SK-N-SH treated with all-trans-retinoic acid at 6 μM for 48 hours (cell line): ENCODE data around the gene ADAT3.

Source experiments
- ATAC-seq: fragments of 200-7000 bp; cut with Tn5 transposase; 3 replicates; pipeline ENCODE4 v1.9.1; 2020; ENCODE audit warnings: mild to moderate bottlenecking, moderate library complexity
- CSDC2 ChIP-seq: fragments of 250-450 bp; sonication (Bioruptor Pico); IDR thresholded peaks from 2 replicates; pipeline ENCODE4 v1.5.0; 2020; ENCODE audit warnings: mild to moderate bottlenecking, moderate library complexity
- ESRRG ChIP-seq: fragments of 250-450 bp; sonication (Bioruptor Pico); IDR thresholded peaks from 2 replicates; pipeline ENCODE4 v1.6.1; 2021; ENCODE audit warnings: mild to moderate bottlenecking
- ISL1 ChIP-seq: fragments of 250-450 bp; sonication (Bioruptor Pico); IDR thresholded peaks from 2 replicates; pipeline ENCODE4 v2.1.2; 2022; ENCODE audit warnings: mild to moderate bottlenecking, moderate library complexity
- PPARA ChIP-seq: fragments of 250-450 bp; sonication (Bioruptor Pico); IDR thresholded peaks from 2 replicates; pipeline ENCODE4 v1.5.0; 2020; ENCODE audit warnings: mild to moderate bottlenecking, borderline replicate concordance
- SNAI2 ChIP-seq: fragments of 250-450 bp; sonication (Bioruptor Pico); IDR thresholded peaks from 2 replicates; pipeline ENCODE4 v1.5.0; 2020; ENCODE audit warnings: mild to moderate bottlenecking, moderate library complexity
- TOX ChIP-seq: fragments of 250-450 bp; sonication (Bioruptor Pico); IDR thresholded peaks from 2 replicates; pipeline ENCODE4 v1.8.0; 2021; ENCODE audit warnings: mild to moderate bottlenecking, moderate library complexity, borderline replicate concordance
- ZFP30 ChIP-seq: fragments of 450-650 bp; formaldehyde crosslinking; IDR thresholded peaks from 2 replicates; pipeline ENCODE4 v1.5.0; 2022; ENCODE audit warnings: mild to moderate bottlenecking, moderate library complexity
- ZNF565 ChIP-seq: fragments of 450-650 bp; formaldehyde crosslinking; conservative IDR thresholded peaks from 2 replicates; pipeline ENCODE4 v1.5.0; 2020; ENCODE audit warnings: low read depth, mild to moderate bottlenecking, moderate library complexity
- ZNF70 ChIP-seq: fragments of 450-650 bp; formaldehyde crosslinking; IDR thresholded peaks from 2 replicates; pipeline ENCODE4 v1.5.0; 2020; ENCODE audit warnings: mild to moderate bottlenecking, moderate library complexity
- ZNF8 ChIP-seq: fragments of 450-650 bp; formaldehyde crosslinking; IDR thresholded peaks from 2 replicates; pipeline ENCODE4 v1.5.0; 2020; ENCODE audit warnings: mild to moderate bottlenecking, moderate library complexity
- TF ChIP-seq, protein P1 (sequence below): fragments of 250-450 bp; sonication (Bioruptor Pico); IDR thresholded peaks from 2 replicates; pipeline ENCODE4 v1.5.0; 2020; ENCODE audit warnings: mild to moderate bottlenecking, moderate library complexity
- TF ChIP-seq, protein P2 (sequence below): fragments of 250-450 bp; sonication (Bioruptor Pico); IDR thresholded peaks from 2 replicates; pipeline ENCODE4 v1.5.1; 2021; ENCODE audit warnings: mild to moderate bottlenecking, moderate library complexity
- TF ChIP-seq, protein P3 (sequence below): fragments of 250-450 bp; sonication (Bioruptor Pico); IDR thresholded peaks from 2 replicates; pipeline ENCODE4 v1.8.0; 2021; ENCODE audit warnings: low read depth, mild to moderate bottlenecking, moderate library complexity, borderline replicate concordance
- TF ChIP-seq, protein P4 (sequence below): fragments of 250-450 bp; sonication (Bioruptor Pico); IDR thresholded peaks from 2 replicates; pipeline ENCODE4 v1.8.0; 2020; ENCODE audit warnings: mild to moderate bottlenecking, moderate library complexity, borderline replicate concordance

Gene ADAT3

DNA sequence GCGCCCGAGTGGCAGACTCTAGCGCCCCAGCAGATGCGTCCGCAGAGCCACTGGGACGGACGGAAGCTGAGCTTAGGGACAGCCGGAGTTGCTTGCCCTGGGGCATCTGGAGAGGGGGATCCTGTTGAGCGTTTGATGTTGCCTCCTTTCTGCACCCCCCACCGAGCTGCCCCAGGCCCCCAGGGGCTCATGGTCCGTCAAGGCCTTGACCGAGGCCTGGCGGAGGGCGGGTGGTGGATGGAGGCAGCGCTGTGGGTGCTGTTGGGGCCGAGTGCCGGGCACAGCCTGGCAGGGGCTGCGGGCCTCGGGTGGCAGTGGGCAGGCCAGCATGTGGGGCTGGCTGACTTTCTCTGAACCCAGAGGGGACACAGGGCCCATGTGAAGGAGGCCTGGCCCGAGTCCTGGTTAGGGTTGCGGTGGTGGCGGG lies 38.5 kb downstream of the ADAT3 start:
- ATAC-seq: no peak
- TF ChIP-seq TOX (CRISPR knock-in tag) (no peak), ESRRG (CRISPR knock-in tag) (no peak), ZNF565 (CRISPR knock-in tag) (no peak), CSDC2 (no peak)
- TF ChIP-seq, protein P1, sequence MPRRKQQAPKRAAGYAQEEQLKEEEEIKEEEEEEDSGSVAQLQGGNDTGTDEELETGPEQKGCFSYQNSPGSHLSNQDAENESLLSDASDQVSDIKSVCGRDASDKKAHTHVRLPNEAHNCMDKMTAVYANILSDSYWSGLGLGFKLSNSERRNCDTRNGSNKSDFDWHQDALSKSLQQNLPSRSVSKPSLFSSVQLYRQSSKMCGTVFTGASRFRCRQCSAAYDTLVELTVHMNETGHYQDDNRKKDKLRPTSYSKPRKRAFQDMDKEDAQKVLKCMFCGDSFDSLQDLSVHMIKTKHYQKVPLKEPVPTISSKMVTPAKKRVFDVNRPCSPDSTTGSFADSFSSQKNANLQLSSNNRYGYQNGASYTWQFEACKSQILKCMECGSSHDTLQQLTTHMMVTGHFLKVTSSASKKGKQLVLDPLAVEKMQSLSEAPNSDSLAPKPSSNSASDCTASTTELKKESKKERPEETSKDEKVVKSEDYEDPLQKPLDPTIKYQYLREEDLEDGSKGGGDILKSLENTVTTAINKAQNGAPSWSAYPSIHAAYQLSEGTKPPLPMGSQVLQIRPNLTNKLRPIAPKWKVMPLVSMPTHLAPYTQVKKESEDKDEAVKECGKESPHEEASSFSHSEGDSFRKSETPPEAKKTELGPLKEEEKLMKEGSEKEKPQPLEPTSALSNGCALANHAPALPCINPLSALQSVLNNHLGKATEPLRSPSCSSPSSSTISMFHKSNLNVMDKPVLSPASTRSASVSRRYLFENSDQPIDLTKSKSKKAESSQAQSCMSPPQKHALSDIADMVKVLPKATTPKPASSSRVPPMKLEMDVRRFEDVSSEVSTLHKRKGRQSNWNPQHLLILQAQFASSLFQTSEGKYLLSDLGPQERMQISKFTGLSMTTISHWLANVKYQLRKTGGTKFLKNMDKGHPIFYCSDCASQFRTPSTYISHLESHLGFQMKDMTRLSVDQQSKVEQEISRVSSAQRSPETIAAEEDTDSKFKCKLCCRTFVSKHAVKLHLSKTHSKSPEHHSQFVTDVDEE (CRISPR knock-in tag): no peak
- TF ChIP-seq, protein P2, sequence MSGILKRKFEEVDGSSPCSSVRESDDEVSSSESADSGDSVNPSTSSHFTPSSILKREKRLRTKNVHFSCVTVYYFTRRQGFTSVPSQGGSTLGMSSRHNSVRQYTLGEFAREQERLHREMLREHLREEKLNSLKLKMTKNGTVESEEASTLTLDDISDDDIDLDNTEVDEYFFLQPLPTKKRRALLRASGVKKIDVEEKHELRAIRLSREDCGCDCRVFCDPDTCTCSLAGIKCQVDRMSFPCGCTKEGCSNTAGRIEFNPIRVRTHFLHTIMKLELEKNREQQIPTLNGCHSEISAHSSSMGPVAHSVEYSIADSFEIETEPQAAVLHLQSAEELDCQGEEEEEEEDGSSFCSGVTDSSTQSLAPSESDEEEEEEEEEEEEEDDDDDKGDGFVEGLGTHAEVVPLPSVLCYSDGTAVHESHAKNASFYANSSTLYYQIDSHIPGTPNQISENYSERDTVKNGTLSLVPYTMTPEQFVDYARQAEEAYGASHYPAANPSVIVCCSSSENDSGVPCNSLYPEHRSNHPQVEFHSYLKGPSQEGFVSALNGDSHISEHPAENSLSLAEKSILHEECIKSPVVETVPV: no peak
- TF ChIP-seq, protein P3, sequence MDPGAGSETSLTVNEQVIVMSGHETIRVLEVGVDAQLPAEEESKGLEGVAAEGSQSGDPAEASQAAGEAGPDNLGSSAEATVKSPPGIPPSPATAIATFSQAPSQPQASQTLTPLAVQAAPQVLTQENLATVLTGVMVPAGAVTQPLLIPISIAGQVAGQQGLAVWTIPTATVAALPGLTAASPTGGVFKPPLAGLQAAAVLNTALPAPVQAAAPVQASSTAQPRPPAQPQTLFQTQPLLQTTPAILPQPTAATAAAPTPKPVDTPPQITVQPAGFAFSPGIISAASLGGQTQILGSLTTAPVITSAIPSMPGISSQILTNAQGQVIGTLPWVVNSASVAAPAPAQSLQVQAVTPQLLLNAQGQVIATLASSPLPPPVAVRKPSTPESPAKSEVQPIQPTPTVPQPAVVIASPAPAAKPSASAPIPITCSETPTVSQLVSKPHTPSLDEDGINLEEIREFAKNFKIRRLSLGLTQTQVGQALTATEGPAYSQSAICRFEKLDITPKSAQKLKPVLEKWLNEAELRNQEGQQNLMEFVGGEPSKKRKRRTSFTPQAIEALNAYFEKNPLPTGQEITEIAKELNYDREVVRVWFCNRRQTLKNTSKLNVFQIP: no peak

DNA sequence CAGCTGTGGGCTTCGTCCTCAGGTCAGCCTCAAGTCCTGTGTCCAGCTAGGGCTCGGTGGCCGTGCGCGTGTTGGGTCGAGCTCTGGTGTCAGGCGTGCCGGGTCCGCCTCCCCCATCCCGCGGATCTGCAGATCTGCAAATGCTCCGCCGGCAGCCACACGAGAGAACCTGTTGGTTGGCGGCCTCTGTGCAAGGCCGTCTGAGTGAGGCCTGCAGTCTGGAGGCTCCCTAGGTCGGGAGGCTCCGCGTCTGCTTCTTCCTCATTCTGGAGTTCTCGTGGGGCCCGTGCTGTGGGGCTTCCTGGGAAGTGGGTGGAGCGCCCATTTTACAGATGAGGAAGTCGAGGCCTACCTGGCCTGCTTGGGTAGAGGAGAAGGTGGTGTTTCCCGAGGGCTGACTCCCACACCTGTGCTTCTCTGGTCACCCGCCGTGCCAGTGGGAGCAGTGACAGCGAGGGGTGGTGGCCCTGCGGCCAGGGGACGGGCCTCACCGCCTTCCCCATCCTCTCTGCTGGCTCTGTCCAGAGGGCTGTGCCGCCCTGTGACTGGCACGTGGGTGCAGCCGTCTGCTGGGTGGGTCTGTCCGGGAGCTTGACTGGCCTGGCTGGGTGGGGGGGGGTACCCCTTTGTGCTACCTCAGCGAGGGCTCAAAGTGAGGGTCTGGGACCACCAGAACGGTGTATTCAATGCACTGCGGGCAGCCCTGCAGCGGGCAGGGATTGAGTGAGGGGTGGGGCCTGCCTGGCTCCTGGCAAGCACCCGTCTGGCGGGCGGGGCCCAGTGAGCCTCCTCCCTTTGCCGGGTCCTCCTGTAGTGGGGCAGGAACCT lies 39.1 kb downstream of the ADAT3 start:
- TF ChIP-seq ISL1 (CRISPR knock-in tag) (no peak), PPARA (no peak), ZNF8 (CRISPR knock-in tag) (no peak), SNAI2 (CRISPR knock-in tag) (no peak), ZFP30 (no peak), ZNF70 (CRISPR knock-in tag) (no peak)
- TF ChIP-seq, protein P3: no peak
- TF ChIP-seq, protein P4, sequence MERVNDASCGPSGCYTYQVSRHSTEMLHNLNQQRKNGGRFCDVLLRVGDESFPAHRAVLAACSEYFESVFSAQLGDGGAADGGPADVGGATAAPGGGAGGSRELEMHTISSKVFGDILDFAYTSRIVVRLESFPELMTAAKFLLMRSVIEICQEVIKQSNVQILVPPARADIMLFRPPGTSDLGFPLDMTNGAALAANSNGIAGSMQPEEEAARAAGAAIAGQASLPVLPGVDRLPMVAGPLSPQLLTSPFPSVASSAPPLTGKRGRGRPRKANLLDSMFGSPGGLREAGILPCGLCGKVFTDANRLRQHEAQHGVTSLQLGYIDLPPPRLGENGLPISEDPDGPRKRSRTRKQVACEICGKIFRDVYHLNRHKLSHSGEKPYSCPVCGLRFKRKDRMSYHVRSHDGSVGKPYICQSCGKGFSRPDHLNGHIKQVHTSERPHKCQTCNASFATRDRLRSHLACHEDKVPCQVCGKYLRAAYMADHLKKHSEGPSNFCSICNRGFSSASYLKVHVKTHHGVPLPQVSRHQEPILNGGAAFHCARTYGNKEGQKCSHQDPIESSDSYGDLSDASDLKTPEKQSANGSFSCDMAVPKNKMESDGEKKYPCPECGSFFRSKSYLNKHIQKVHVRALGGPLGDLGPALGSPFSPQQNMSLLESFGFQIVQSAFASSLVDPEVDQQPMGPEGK (CRISPR knock-in tag): no peak
- ATAC-seq: no peak

DNA sequence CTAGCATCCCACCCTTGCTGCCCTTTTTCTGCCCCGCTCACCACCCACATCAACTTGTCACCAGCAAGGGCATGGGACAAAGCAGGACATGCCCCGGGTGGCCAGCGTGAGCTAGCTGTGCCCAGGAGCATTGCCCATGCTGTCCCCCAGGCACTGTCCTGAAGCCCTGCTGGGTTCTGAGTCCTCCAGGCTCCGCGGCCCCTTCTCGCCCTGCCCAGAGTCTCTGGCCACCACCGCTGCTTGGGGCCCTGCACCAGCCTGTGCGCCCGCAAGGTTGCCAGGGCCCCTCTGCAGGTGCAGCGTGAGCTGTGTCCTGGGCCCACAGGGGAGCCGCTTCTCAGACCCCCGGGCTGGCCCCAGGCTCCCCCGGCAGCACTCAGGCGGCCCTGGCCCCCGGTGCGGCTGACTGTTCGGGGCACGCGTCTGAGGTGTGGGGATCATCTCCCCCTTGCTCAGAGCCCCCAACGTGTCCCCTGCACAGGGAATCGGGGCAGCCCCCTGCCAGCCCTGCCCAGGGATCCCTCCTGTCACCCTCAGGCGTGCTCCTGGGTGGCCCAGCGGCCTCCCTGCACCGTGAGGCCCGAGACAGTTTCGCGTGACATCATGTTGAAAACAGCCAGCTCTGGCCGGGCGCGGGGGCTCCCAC lies 39.8 kb downstream of the ADAT3 start:
- no peak for ATAC-seq
- TF ChIP-seq, protein P1 (CRISPR knock-in tag): no peak
- TF ChIP-seq, all 23 proteins: peak for 0
